PC-9 (cell line): ENCODE data around the gene CLVS2.

Source experiments
- EZH2 ChIP-seq: fragments of 200-600 bp; sonication (generic); IDR thresholded peaks from 2 replicates; pipeline ENCODE4 v1.8.0; 2017; ENCODE audit warnings: antibody characterized with exemption, low read depth
- TF ChIP-seq, protein P1 (sequence below): fragments of 200-600 bp; sonication (generic); conservative IDR thresholded peaks from 2 replicates; pipeline ENCODE4 v1.6.1; 2017; ENCODE audit warnings: mixed run types, antibody characterized with exemption, mild to moderate bottlenecking, moderate library complexity

DNA sequence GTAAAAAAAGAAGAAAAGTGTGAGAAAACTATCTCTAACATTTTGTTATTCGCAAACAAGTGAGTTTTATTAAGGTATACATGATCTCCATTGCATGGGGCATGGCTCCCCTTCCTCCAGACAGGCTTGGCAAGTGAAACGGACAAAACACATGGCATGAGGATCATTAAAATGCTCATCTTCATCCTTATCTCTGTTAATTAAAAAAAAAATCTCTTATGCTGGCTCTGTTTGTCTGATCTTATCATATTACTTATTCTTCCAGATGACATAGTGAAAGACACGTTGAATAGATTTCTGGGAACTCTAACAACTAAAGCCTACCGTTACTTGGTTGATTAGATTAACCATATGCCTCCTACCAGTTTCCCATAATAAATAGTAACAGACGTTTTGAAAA lies 89.4 kb downstream of the CLVS2 start:
- TF ChIP-seq, protein P1, sequence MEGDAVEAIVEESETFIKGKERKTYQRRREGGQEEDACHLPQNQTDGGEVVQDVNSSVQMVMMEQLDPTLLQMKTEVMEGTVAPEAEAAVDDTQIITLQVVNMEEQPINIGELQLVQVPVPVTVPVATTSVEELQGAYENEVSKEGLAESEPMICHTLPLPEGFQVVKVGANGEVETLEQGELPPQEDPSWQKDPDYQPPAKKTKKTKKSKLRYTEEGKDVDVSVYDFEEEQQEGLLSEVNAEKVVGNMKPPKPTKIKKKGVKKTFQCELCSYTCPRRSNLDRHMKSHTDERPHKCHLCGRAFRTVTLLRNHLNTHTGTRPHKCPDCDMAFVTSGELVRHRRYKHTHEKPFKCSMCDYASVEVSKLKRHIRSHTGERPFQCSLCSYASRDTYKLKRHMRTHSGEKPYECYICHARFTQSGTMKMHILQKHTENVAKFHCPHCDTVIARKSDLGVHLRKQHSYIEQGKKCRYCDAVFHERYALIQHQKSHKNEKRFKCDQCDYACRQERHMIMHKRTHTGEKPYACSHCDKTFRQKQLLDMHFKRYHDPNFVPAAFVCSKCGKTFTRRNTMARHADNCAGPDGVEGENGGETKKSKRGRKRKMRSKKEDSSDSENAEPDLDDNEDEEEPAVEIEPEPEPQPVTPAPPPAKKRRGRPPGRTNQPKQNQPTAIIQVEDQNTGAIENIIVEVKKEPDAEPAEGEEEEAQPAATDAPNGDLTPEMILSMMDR = no peak
- no peak for TF ChIP-seq EZH2
